ENCODE results near the gene KAZALD1.

Gene KAZALD1

GRCh38 chr10:101067356-101068083 lies 5.7 kb downstream of the KAZALD1 start:
- DNase-seq (ENCODE audit: low read depth), result peak; percentile 55

- no peak for DNase-seq (ENCODE audit: low read depth)
Observed at GRCh38 chr10:101069441-101069840, 7.7 kb downstream of the KAZALD1 start.

- no peak for DNase-seq (ENCODE audit: low read depth)
Observed at GRCh38 chr10:101070098-101070497, 8.3 kb downstream of the KAZALD1 start.

- DNase-seq (ENCODE audit: low read depth), result no peak
Observed at GRCh38 chr10:101071267-101071884, 9.6 kb downstream of the KAZALD1 start.

GRCh38 chr10:101071885-101072433 lies 10.2 kb downstream of the KAZALD1 start:
- no peak for DNase-seq (ENCODE audit: low read depth)

GRCh38 chr10:101072923-101073322 lies 11.1 kb downstream of the KAZALD1 start:
- DNase-seq (ENCODE audit: low read depth), result no peak

- DNase-seq (ENCODE audit: low read depth), result no peak
Observed at GRCh38 chr10:101073631-101074030, 11.8 kb downstream of the KAZALD1 start.

- no peak for DNase-seq (ENCODE audit: low read depth)
Observed at GRCh38 chr10:101075775-101076174, 14.0 kb downstream of the KAZALD1 start.

- DNase-seq (ENCODE audit: low read depth), result no peak
Observed at GRCh38 chr10:101076630-101077029, 14.8 kb downstream of the KAZALD1 start.

GRCh38 chr10:101079874-101080273 lies 18.1 kb downstream of the KAZALD1 start:
- no peak for DNase-seq (ENCODE audit: low read depth)

GRCh38 chr10:101080933-101081931 lies 19.4 kb downstream of the KAZALD1 start:
- DNase-seq (ENCODE audit: low read depth), result no peak

GRCh38 chr10:101085846-101086245 lies 24.1 kb downstream of the KAZALD1 start:
- DNase-seq (ENCODE audit: low read depth), result no peak

GRCh38 chr10:101087376-101087775 lies 25.6 kb downstream of the KAZALD1 start:
- DNase-seq (ENCODE audit: low read depth), result no peak

- DNase-seq (ENCODE audit: low read depth), result no peak
Observed at GRCh38 chr10:101087965-101088364, 26.2 kb downstream of the KAZALD1 start.

- no peak for DNase-seq (ENCODE audit: low read depth)
Observed at GRCh38 chr10:101089520-101090299, 27.9 kb downstream of the KAZALD1 start.

GRCh38 chr10:101090597-101090996 lies 28.8 kb downstream of the KAZALD1 start:
- DNase-seq (ENCODE audit: low read depth), result no peak

GRCh38 chr10:101091546-101092290 lies 29.9 kb downstream of the KAZALD1 start:
- DNase-seq (ENCODE audit: low read depth), result no peak

- no peak for DNase-seq (ENCODE audit: low read depth)
Observed at GRCh38 chr10:101092881-101093354, 31.1 kb downstream of the KAZALD1 start.

GRCh38 chr10:101094121-101094879 lies 32.5 kb downstream of the KAZALD1 start:
- DNase-seq (ENCODE audit: low read depth), result no peak

GRCh38 chr10:101095004-101095403 lies 33.2 kb downstream of the KAZALD1 start:
- no peak for DNase-seq (ENCODE audit: low read depth)
